ENCODE measurements around the gene RNF41. TPM values are rescaled to one million over a fixed set of nuclear protein-coding genes. Genes with fewer than 3 reads are reported as not detected.

RNF41 gene
- total RNA-seq, 1 donor from 2014 or later: 41.1 TPM

- intact Hi-C loops (cut with micrococcal nuclease): loop anchor here (1.0 to 2.0 kb wide), 5 partner anchors 9 to 139 kb away; partner anchors contain the start of genes COQ10A, NABP2 and ZC3H10
- Mint-ChIP-seq H3K4me1 (peaks cover 17% of the 10 kb centered on the region), H3K36me3 (ENCODE audit: low read depth) (peaks cover 28% of the 10 kb centered on the region), H3K9me3 (no peaks in the 10 kb centered on the region), H3K27ac (peak overlapping the region; percentile 84), H3K27me3 (no peaks in the 10 kb centered on the region), H3K4me3 (peak overlapping the region; percentile 91)
- no peak for DNase-seq
Measured at GRCh38 chr12:56257491-56258067, 35.9 kb upstream of the RNF41 start.

- no peaks in the 10 kb centered on the region for H3K27me3 Mint-ChIP-seq
- peaks cover 33% of the 10 kb centered on the region for H3K36me3 Mint-ChIP-seq (ENCODE audit: low read depth)
- DNase-seq: no peak
- peaks cover 17% of the 10 kb centered on the region for H3K4me1 Mint-ChIP-seq
- peak overlapping the region; percentile 84 for H3K27ac Mint-ChIP-seq
- peak overlapping the region; percentile 91 for H3K4me3 Mint-ChIP-seq
- intact Hi-C loops (cut with micrococcal nuclease): loop anchor here (2.0 kb wide), 1 partner anchor 130 kb away; no protein-coding TSS in a partner anchor
- no peaks in the 10 kb centered on the region for H3K9me3 Mint-ChIP-seq
Measured at GRCh38 chr12:56257071-56257470, 35.3 kb upstream of the RNF41 start.

GRCh38 chr12:56256326-56256960 is 34.7 kb upstream of the RNF41 start:
- Mint-ChIP-seq H3K27me3 (no peaks in the 10 kb centered on the region), H3K9me3 (no peaks in the 10 kb centered on the region), H3K4me1 (peaks cover 17% of the 10 kb centered on the region), H3K36me3 (ENCODE audit: low read depth) (peaks cover 38% of the 10 kb centered on the region), H3K27ac (peak overlapping the region; percentile 27), H3K4me3 (peak overlapping the region; percentile 91)
- DNase-seq: no peak
- intact Hi-C loops (cut with micrococcal nuclease): loop anchor here (2.0 kb wide), 1 partner anchor 130 kb away; no protein-coding TSS in a partner anchor

GRCh38 chr12:56255671-56256070 is 33.9 kb upstream of the RNF41 start:
- Mint-ChIP-seq H3K27me3 (no peaks in the 10 kb centered on the region), H3K9me3 (no peaks in the 10 kb centered on the region), H3K36me3 (ENCODE audit: low read depth) (peaks cover 38% of the 10 kb centered on the region), H3K27ac (no peak overlapping the region), H3K4me3 (no peak overlapping the region), H3K4me1 (peaks cover 17% of the 10 kb centered on the region)
- no peak for DNase-seq
- intact Hi-C loops (cut with micrococcal nuclease): loop anchor here (2.0 kb wide), 1 partner anchor 129 kb away; no protein-coding TSS in a partner anchor

GRCh38 chr12:56253091-56253490 is 31.4 kb upstream of the RNF41 start:
- intact Hi-C loops (cut with micrococcal nuclease): no loop called here
- Mint-ChIP-seq H3K27me3 (no peaks in the 10 kb centered on the region), H3K36me3 (ENCODE audit: low read depth) (peaks cover 45% of the 10 kb centered on the region), H3K4me3 (no peak overlapping the region), H3K27ac (no peak overlapping the region), H3K9me3 (no peaks in the 10 kb centered on the region), H3K4me1 (peaks cover 11% of the 10 kb centered on the region)
- DNase-seq: no peak

- no peaks in the 10 kb centered on the region for H3K9me3 Mint-ChIP-seq
- peaks cover 11% of the 10 kb centered on the region for H3K4me1 Mint-ChIP-seq
- H3K27ac Mint-ChIP-seq: no peak overlapping the region
- no peak overlapping the region for H3K4me3 Mint-ChIP-seq
- intact Hi-C loops (cut with micrococcal nuclease): no loop called here
- DNase-seq: no peak
- peaks cover 48% of the 10 kb centered on the region for H3K36me3 Mint-ChIP-seq (ENCODE audit: low read depth)
- no peaks in the 10 kb centered on the region for H3K27me3 Mint-ChIP-seq
Measured at GRCh38 chr12:56252649-56253048, 30.9 kb upstream of the RNF41 start.

- Mint-ChIP-seq H3K27me3 (no peaks in the 10 kb centered on the region), H3K9me3 (no peaks in the 10 kb centered on the region), H3K27ac (no peak overlapping the region), H3K4me3 (no peak overlapping the region), H3K4me1 (no peaks in the 10 kb centered on the region), H3K36me3 (ENCODE audit: low read depth) (peaks cover 50% of the 10 kb centered on the region)
- intact Hi-C loops (cut with micrococcal nuclease): no loop called here
- no peak for DNase-seq
Measured at GRCh38 chr12:56248711-56249110, 27.0 kb upstream of the RNF41 start.

GRCh38 chr12:56247923-56248322 is 26.2 kb upstream of the RNF41 start:
- Mint-ChIP-seq H3K27ac (no peak overlapping the region), H3K4me1 (no peaks in the 10 kb centered on the region), H3K27me3 (no peaks in the 10 kb centered on the region), H3K4me3 (no peak overlapping the region), H3K9me3 (no peaks in the 10 kb centered on the region), H3K36me3 (ENCODE audit: low read depth) (peaks cover 43% of the 10 kb centered on the region)
- intact Hi-C loops (cut with micrococcal nuclease): no loop called here
- no peak for DNase-seq

- DNase-seq: no peak
- H3K36me3 Mint-ChIP-seq (ENCODE audit: low read depth): peaks cover 45% of the 10 kb centered on the region
- H3K4me3 Mint-ChIP-seq: no peak overlapping the region
Measured at GRCh38 chr12:56244494-56244893, 22.8 kb upstream of the RNF41 start.

GRCh38 chr12:56243731-56244181 is 22.0 kb upstream of the RNF41 start:
- peaks cover 40% of the 10 kb centered on the region for H3K36me3 Mint-ChIP-seq (ENCODE audit: low read depth)
- DNase-seq: no peak
- no peaks in the 10 kb centered on the region for H3K27me3 Mint-ChIP-seq
- intact Hi-C loops (cut with micrococcal nuclease): no loop called here
- H3K4me3 Mint-ChIP-seq: no peak overlapping the region
- H3K27ac Mint-ChIP-seq: no peak overlapping the region
- H3K9me3 Mint-ChIP-seq: no peaks in the 10 kb centered on the region
- peaks cover 5% of the 10 kb centered on the region for H3K4me1 Mint-ChIP-seq

More at GRCh38 chr12:56244494-56244893, 22.8 kb upstream of the RNF41 start:
- Mint-ChIP-seq H3K27ac (no peak overlapping the region), H3K27me3 (no peaks in the 10 kb centered on the region), H3K4me1 (peaks cover 5% of the 10 kb centered on the region), H3K9me3 (no peaks in the 10 kb centered on the region)
- intact Hi-C loops (cut with micrococcal nuclease): no loop called here

- H3K4me3 Mint-ChIP-seq: no peak overlapping the region
- no peak overlapping the region for H3K27ac Mint-ChIP-seq
- peaks cover 39% of the 10 kb centered on the region for H3K36me3 Mint-ChIP-seq (ENCODE audit: low read depth)
- H3K9me3 Mint-ChIP-seq: no peaks in the 10 kb centered on the region
- H3K4me1 Mint-ChIP-seq: peaks cover 5% of the 10 kb centered on the region
- intact Hi-C loops (cut with micrococcal nuclease): no loop called here
- DNase-seq: no peak
- no peaks in the 10 kb centered on the region for H3K27me3 Mint-ChIP-seq
Measured at GRCh38 chr12:56242986-56243385, 21.3 kb upstream of the RNF41 start.

- Mint-ChIP-seq H3K4me1 (peaks cover 5% of the 10 kb centered on the region), H3K4me3 (no peak overlapping the region), H3K27ac (peak overlapping the region; percentile 27), H3K9me3 (no peaks in the 10 kb centered on the region), H3K27me3 (no peaks in the 10 kb centered on the region), H3K36me3 (ENCODE audit: low read depth) (peaks cover 33% of the 10 kb centered on the region)
- intact Hi-C loops (cut with micrococcal nuclease): no loop called here
- DNase-seq: no peak
Measured at GRCh38 chr12:56241424-56242303, 19.9 kb upstream of the RNF41 start.

- H3K27me3 Mint-ChIP-seq: no peaks in the 10 kb centered on the region
- no peak overlapping the region for H3K4me3 Mint-ChIP-seq
- H3K4me1 Mint-ChIP-seq: peaks cover 4% of the 10 kb centered on the region
- no peak overlapping the region for H3K27ac Mint-ChIP-seq
- DNase-seq: no peak
- intact Hi-C loops (cut with micrococcal nuclease): no loop called here
- peaks cover 17% of the 10 kb centered on the region for H3K36me3 Mint-ChIP-seq (ENCODE audit: low read depth)
- H3K9me3 Mint-ChIP-seq: no peaks in the 10 kb centered on the region
Measured at GRCh38 chr12:56237552-56237951, 15.8 kb upstream of the RNF41 start.

GRCh38 chr12:56236985-56237384 is 15.3 kb upstream of the RNF41 start:
- no peaks in the 10 kb centered on the region for H3K27me3 Mint-ChIP-seq
- no peaks in the 10 kb centered on the region for H3K4me1 Mint-ChIP-seq
- no peak for DNase-seq
- H3K9me3 Mint-ChIP-seq: no peaks in the 10 kb centered on the region
- H3K27ac Mint-ChIP-seq: no peak overlapping the region
- intact Hi-C loops (cut with micrococcal nuclease): no loop called here
- peaks cover 12% of the 10 kb centered on the region for H3K36me3 Mint-ChIP-seq (ENCODE audit: low read depth)
- no peak overlapping the region for H3K4me3 Mint-ChIP-seq

Measured in activated CD4-positive, alpha-beta T cell treated with anti-CD3 and anti-CD28 coated beads, Interleukin-2, amount 10 ng/mL, durations not matched to agents 24 days and 14 days (primary cell).